HG02571 (cell line): ENCODE results near the gene CLSTN1.

Experiments used
- ATAC-seq: cut with Tn5 transposase; IDR thresholded peaks from one replicate; pipeline ENCODE4 v1.9.1; 2021; ENCODE audit warnings: mild to moderate bottlenecking, moderate library complexity; ENCODE audit not compliant: unreplicated experiment

Gene CLSTN1

GRCh38 chr1:9852004-9852403 is 28.2 kb upstream of the CLSTN1 start:
- ATAC-seq, result no peak

GRCh38 chr1:9850442-9851162 is 26.8 kb upstream of the CLSTN1 start:
- ATAC-seq, result no peak

DNA sequence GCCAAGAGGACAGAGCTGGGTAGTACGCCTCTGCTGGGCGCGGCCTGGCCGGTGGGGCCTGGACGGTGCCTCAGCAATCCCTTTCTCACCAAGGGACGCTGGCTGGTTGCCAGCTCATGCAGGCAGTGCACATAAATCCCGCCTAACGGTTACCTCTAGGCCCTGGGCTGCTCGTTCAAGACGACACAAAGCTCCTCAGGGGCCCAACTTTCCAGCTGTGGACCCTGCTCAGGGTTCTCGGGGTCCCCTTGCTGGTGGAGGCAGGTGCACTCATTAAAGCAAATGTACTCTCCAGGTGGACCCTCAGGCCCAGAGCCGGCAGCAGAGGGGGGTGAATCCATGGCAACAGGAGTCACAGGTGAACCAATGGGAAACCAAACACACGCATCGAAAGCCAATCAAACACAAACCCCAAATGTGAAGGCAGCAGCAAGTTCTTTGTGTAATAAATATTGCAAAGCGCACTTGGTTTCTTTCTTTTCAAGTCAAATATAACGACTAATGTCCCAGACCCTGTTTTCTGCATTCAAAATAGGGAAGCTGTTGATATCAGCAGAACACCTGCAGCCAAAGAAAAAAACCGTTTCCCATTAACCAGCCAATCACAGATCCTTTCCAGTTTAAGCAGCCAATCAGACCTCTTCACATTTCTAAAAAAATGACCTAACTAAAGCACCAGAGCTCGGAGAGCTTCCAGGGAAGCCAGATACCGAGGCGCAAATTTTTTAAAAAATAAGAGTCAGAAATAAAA is 26.1 kb upstream of the CLSTN1 start:
- peak; percentile 53 for ATAC-seq

DNA sequence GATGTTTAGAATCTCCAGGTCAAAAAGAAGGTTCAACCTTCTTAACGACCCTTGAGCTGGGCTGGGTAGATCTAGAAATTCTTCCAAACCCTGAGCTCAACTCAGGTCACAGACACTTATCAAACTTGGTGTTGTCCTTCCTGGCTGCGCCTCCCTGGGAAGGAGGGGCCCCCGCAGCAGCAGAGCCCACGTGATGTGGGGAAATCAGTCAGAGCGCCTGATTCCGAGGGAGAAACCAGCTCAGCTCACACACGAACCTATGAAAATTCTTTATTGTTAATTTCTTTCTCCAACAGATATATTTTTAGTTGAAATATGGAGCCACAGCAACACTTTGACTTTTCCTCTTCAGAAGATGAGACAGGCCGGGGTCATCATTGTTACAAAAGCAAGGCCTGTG is 24.3 kb upstream of the CLSTN1 start:
- no peak for ATAC-seq

GRCh38 chr1:9847269-9847668 is 23.5 kb upstream of the CLSTN1 start:
- ATAC-seq, result no peak

DNA sequence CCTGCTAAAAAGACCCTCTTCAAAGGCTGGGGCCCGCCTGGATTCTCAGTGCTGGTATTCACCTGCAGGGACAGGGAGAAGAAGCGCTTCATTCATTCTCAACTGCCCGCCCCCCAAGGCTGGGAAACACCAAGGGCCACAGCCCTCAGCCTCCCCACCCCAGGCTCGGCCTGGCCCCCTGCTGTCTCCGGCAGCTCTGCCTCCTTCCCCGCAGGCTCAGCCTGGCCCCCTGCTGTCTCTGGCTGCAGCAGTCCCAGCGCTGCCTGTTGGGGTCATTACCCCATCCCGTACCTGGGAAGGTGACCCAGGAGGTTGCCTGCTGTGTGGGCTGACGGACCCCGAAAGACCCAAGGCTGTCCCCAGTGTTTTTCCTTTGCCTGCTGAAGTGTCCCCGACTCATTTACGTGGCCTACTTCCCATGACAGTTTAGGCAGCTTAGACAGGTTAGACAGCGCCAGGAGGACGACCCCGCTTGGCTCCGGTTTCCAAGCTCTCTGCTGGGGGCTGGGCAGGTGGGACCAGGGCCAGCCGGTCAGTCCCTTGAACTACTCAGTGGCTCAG is 22.9 kb upstream of the CLSTN1 start:
- no peak for ATAC-seq

DNA sequence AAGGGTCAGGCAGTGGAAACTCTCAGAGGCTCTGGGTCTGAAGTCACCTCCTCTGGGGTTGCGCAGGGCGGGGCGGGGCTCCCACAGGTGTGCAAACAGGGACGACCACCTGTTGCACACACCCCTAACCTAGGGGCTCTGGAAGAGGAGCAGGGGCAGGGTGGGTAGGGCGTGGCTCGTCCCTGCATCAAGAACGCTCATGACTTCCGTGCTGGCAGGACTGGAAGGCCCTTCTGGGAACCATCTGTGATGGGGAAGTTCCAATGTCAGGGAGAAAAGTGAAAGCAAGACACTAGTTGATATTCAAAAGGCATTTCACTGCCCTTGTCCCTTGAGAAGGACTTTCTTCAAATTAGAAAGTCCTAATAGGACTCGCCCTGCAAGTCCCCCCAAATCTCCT is 22.1 kb upstream of the CLSTN1 start:
- ATAC-seq, result no peak

DNA sequence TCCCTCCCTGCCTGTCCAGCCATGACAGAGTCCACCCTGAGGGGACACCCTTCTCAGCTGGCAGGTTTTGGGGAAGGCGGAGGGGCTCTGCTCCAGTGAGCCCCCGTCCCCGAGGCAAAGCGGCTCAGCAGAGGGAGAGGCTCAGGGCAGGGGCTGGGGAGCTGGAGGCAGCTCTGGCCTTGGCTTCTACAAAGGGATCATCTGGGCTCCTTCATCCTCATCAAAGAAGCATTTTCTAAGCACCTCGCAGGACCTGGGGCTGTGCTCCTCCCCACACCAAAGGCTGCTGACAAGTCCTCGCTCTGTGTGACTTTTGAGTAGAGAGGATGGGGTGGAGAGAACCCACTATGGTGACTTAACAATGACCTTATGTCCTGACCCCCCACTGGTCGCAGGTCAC is 21.0 kb upstream of the CLSTN1 start:
- ATAC-seq, result no peak

DNA sequence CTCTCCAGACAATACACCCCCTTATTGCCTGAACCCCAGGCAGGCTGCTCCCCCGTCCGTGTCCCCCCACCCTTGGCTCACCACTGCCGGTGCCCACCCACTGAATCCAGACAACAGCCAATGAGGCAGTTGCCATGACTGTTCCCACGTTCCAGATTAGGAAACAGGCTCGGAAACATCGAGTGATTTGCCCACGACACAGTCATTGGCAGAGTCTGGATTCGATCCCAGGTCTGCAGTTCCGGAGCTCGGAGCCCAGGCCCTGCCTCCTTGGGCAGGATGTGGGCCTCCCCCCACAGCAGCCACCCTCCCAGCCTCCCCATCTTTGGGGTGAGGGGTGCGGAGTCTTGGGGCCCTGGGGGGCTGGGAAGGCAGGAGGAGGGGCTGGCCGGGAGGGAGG is 20.3 kb upstream of the CLSTN1 start:
- no peak for ATAC-seq

DNA sequence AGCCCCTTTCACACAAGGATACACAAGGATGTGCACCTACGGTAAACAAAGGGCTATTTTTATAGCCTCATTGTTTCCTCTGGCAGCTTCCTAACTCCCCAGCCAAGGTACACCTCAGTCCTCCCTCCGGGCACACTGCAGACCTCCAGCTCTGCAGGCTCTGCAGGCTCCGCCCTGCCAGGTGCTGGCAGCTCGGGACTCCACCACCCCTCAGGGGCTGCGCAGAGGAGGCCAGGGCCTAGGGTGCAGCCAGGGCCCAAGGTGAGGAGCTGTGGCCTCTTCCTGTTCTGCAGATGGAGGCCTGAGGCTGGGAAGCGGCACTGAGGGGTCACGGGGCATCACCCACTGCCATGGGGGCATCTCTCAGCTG is 19.8 kb upstream of the CLSTN1 start:
- ATAC-seq, result no peak

DNA sequence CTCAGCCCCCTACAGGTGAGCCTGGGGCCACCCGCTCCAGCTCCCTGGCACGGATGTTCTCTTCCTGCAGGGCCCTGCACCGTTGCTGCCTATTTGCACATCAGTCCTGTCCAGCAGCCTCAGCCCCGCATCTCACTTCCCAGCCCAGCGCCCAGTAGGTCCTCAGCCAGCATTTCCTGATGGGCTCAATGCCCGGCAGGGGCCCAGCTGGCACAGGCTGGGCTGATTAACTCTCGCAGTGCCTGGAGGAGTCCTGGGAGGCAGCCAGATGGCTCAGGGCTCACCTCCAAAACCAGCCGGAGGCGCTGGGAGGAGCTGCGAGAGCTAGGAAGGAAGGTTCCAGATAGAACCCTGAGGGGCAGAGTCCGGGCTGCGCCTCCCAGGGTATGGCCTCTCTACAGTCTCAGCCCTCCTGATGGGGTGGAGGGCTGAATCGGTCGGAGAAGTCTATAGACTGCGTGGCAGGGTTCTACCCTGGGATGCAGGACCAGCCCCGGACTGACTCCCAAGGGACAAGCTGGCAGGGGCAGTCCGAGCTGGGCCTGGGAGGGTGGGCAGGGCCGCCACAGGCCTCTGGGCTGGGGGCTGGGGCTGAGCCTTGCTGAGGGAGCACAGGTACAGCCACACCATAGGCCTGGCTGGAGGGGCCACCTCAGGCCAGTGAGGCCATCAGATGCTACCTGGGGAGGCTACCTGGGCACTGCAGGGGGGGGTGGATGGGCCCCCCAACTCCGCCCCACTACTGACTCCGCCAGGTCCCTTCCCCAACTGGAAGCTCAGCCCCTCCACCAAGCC is 19.2 kb upstream of the CLSTN1 start:
- ATAC-seq, result no peak

- no peak for ATAC-seq
These were observed 18.4 kb upstream of the CLSTN1 start for GRCh38 chr1:9842073-9842711.

GRCh38 chr1:9841460-9841859 is 17.7 kb upstream of the CLSTN1 start:
- no peak for ATAC-seq

GRCh38 chr1:9840176-9840575 is 16.4 kb upstream of the CLSTN1 start:
- no peak for ATAC-seq

GRCh38 chr1:9838946-9839345 is 15.2 kb upstream of the CLSTN1 start:
- ATAC-seq, result no peak

- no peak for ATAC-seq
These were observed 12.8 kb upstream of the CLSTN1 start for GRCh38 chr1:9836632-9836960.

DNA sequence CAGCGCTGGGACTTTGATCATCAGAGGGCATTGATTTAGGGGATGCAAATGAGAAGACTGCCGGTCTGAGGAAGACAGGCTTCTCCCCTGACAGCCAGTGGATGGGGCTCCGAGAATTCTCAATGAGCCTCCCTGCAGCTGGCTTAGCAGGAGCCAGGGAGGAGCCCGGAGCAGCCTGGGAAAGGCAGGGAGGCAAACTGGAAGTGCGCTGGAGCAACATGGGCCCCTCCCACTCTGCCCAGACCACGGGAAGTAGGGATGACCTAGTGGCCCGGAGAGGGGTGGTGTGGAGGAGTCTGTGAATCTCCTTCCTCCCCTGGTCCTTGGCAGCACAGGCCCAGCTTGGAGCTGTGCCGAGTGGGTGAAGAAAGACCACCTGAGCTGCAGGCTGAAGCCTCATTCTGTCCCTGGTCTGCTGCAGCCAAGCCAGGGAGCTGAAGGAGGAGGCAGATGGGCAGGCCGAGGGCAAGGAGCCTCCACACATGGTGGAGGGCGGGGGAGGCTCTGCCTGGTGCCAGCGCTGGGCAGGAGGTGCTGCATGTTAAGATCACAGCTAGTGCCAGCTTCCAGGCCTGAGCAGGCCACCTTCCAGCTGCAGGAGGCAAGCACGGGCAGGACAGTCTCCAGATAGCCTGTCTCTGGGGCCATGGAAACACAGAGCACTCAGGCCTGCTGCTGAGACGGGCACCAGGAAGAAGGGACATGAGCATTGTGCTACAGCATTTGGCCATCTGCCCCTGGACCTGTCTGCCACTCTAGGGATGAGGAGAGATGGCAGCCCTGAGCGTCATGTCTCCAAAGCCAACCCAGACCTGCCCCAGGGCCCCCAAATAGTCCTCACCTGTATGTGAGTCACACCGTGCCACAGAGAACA is 12.2 kb upstream of the CLSTN1 start:
- ATAC-seq, result no peak

DNA sequence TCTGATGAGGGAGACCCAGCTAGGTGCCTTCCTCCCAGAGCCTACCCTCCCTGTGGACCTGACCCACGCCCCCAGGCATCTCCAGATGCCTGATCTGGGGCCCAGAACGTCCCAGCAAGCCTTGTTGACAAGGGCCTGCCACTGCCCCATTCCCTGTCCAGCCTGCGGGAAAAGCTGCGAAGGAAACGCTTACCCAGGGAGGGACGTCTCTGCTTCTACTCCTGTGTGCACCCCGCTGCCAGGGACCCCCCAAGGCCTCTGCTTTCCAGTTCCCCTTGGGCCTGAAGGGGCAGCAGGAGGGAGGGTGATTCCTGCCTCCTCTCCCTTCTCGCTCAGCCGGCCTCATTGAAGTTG is 11.6 kb upstream of the CLSTN1 start:
- ATAC-seq, result no peak

DNA sequence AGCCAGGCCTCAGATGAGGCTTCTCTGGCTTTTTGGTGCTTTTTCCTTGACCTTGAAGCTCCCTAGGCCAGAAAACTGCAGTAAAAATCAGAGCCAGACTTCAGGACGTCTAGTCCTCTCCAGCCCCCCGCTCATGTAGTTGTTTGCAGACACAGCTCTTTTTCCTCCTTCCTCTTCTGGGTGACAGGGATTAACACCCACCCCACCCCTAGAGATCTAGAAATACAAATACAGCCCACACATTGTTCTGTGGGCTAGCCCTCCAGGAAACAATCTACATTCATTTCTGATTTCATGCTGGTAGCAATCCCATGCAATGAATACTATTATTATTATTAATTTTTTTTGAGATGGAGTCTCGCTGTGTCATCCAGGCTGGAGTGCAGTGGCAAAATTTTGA is 9.9 kb upstream of the CLSTN1 start:
- ATAC-seq, result no peak

DNA sequence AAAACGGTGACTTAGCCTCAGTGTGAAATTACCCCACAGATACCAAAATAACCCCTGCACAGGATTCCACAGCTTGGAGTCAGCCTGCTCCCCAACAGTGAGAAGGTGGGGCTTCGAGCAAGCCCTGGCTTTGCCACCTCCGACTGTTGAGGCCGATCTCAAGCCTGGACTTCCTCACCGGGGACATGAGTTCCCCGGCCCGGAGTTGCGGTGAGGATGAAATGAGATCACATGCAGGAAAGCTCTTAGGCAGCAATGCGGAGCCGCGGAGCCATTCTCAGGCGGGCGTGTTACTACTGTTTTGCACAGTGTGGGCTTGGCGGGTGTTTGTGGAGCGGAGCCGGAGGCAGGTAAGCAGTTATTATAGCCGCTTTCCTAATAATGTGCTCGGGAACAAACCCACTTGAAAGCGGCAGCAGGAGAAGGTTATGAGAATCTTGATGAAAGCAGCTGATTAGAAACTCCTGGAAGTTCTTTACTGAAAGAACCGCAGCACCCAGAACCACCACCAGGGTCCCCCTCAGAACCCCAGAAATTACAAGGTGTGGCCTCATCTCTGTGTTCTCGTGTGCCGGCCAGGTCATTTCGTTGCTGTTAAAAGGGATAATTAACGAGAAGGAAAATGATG is 3.9 kb upstream of the CLSTN1 start:
- ATAC-seq, result no peak
